ENCODE measurements around the gene CPE. TPM values are rescaled to one million over a fixed set of nuclear protein-coding genes. Genes with fewer than 3 reads are reported as not detected.
"Not testable (repeated sequence)": the region's sequence is repeated elsewhere in the genome, so short reads cannot be mapped to it uniquely, and the experiment has no call there.

The CPE gene
- total RNA-seq, 1 donor from 2014 or later: 0.26 TPM

DNA sequence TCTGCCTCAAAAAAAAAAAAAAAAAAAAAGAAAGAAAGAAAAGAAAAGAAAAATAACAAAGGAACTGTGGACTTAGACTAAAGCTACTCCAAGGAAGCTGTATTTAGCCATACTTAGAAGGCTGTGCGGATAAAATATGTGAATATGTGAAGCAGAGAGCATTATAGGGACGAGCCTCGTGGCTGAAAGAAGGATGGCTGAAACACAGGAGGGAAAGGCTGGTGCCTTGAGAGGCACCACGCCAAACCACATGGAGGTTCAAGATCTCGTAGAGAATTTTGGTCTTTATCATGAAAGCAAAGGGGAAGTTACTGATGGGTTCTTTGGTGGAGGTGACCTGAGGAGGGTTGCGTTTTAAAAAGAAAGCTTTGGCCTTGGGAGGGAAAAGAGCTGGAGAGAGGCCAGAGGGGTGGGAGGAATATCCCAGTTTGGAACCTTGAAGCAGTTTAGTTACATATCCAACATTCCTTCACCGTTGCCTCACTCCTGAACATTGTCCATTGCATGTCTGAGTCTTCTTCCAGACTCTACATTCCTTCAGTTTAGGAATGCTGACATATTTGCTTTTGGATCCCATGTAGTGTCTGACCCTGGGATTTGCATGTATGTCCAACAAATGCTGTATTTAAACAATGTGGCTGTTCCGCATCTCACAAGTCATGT lies 82.5 kb downstream of the CPE start:
- no peak for DNase-seq (ENCODE audit: low read depth in 2 of 2)

DNA sequence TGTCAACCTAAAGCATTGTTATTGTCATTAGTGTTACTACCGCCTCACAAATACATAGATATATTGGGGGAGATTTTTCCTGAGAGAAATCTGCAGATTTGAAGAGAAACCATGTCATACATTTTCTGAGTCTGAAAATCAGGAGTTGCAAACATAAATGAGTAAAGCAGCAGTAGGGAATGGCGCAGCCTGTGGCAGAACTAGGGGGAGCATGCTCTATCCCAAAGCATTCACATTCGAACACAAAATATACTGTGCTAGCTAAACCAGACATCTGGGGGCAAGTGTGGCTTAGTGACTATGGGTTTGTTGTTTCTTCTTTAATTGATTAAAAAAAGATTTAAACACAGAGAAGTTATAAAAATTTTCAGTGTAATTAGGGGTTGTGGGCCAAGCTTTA lies 83.2 kb downstream of the CPE start:
- no peak for DNase-seq (ENCODE audit: low read depth in 2 of 2)

DNA sequence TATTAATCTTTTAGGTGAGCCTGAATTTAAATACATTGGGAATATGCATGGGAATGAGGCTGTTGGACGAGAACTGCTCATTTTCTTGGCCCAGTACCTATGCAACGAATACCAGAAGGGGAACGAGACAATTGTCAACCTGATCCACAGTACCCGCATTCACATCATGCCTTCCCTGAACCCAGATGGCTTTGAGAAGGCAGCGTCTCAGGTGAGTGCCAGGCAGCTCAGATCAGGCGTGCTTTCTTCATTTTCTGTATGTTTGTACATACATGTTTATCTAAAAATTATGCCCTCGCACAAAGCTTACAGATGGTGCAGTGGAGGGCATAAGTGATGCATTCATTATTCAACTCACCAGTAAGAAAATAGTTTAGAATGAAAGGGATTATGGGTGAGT lies 85.6 kb downstream of the CPE start:
- no peak for DNase-seq (ENCODE audit: low read depth in 2 of 2)

DNA sequence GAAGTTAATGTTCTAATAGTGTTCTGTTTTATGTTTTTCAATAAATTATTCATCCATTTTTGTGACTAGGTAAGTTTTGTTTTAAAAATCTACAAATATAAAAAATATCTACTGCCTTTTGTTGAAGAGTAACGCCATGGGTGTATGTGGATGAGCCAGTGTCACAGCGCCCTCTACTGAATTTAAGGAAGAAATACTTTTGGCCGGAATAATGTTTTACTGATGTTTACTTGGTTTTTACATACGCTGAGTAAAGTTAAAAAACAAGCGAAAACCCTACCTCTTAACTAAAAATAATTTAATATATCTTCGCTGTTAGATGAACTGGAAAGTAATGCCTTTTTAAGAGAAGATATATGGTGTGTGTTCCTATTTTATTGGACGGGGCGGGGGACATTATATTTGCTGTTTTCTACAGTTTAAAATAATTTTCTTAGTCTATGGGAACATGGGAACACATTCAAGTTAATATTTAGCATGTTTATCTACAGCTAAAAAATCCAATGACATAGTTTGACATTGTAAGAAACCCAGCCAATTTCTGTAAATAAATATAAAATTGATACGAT lies 86.1 kb downstream of the CPE start:
- peak; percentile 15 to 49 for DNase-seq (ENCODE audit: low read depth in 2 of 2)

DNA sequence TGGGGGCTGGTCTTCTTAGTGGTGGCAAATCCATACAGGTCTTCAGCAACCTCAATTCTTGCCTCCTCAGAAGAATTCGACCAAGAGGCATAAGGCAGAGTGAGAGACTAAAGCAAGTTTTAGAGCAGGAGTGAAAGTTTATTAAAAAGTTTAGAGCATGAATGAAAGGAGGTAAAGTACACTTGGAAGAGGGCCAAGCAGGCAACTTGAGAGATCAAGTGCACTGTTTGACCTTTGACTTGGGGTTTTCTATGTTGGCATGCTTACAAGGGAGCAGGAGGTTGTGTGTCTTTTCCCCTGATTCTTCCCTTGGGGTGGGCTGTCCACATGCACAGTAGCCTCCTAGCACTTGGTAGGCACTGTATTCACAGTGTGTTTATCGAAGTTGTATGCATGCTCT lies 91.2 kb downstream of the CPE start:
- no peak for DNase-seq (ENCODE audit: low read depth in 2 of 2)

DNA sequence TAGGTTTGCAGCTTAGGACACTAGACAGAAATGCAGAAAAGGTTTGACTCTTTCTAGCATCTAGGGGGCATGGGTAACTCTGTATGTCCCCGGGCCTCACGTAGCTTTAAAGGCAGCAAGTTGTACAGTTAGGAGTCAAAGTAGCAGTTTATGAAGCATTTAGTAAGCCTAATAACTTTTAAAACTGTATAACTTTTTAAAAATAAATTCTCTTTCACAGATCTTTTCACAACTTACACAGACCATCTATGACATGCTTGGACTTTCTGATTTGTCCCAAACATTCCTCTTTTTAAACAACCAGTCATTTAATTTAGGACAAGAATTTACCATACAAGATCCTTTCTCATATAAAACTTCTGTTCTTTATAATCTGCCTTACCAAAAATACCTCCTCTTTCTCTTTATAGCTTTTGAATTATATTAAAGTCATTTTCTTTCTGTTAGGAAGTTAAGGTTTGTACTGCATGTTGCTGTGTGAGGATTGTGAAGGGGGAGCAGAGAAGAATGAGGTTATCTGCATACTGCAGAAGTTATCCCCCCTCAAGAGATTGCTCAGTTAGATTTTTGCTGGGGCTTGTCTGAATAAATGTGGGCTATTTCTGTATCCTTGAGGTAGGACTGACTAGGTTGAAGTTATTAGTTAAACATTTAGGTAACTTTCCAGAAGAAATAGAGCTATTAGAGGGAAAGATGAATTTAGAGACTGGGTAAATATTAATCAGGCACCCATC lies 94.3 kb downstream of the CPE start:
- DNase-seq (ENCODE audit: low read depth in 2 of 2): no peak

DNA sequence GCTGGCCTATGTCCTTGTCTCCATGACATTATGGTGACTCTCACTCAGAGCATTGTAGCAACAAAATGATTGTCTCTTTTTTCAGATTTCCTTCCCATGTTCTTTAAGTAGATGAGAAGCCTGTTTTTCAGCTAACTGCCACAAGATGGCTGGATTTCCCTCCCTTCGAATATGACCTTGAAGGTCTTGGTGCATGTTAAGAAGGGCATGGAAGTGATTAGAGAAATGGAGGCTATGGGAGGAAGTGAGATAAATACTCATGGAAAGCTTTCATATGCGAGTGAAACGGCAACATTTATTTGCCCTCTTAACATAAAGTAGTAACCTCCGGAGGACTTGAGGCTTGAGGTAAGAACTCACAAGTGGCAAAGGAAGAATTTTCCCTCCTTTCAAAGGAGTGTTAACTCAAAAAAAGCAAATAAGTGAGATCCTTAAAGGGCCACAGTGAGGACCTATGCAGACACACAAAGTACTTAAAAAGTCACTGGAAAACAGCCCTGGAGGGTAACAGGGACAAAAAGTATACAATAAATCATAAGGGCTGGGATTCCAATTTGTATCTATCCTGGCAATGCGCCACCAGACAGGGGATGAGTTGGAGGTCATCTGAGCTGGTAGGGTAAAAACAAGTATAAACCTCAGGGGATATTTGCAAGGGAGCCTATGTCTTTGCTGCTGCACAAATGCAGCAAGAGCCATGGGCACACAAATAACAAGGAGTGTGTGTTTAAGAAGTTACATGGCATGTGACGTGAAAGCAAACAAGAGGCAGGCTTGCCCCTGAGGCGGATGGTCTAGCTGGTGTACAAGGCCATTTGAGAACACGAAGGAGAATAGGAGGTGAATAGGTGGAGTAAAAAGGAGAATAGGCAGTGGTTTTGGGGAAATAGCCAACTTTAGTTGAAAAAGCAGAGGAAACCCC lies 96.2 kb downstream of the CPE start:
- no peak for DNase-seq (ENCODE audit: low read depth in 2 of 2)

DNA sequence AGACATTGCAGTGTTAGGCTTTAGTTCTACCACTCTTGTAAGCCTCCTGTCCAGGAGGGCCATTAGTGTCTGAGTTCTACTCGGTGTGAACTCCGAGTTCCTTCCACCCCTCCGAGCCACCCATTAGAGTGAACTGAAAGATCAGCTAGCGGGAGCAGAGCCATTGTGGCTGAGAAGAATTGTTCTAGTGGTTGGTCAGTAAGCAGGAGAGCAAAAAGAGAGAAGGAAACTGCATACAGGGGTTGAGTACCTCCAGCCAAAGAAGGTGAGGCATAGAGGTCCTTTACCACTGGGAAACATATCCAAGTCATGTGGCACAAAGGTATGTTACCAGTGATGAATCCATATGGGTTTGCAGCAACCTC lies 96.9 kb downstream of the CPE start:
- DNase-seq (ENCODE audit: low read depth in 2 of 2): no peak

DNA sequence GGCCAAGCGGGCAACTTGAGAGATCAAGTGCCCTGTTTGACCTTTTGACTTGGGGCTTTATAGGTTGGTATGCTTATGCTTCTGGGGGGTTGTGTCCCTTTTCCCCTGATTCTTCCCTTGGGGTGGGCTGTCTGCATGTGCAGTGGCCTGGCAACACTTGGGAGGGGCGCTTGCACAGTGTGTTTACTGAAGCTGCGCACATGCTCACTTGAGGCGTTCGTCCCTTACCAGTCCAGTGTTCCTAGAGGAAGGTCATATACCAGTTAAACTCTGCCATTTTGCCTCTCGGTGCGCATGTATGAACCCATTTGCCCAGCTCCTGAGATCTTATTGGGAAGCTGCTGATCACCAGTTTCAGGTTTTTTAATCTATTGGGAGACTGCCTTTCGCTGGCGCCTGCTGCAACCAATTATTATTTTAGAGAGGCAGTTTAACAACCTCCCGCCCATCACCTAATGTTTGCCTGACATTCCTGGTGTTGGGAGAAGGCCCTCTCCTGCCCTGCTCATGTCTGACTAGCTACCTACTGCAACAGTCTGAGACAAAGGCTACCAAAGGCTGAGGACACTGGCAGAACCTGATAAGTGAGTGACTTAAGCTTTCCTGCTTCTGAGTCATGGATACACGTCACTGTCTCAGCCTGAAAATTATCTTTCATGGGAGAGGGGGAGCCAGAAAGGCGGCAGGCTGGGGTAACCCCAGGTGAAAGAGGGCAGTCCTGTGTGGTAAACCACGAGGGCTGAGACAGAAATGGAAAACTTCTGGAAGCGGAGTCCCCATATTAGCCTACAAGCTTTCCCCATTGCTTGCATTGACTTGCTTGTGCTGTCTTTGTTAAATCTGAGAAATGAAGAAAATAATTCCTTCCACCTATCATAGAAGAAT lies 97.6 kb downstream of the CPE start:
- DNase-seq (ENCODE audit: low read depth in 2 of 2): peak in 1 of 2 donors; percentile 3

DNA sequence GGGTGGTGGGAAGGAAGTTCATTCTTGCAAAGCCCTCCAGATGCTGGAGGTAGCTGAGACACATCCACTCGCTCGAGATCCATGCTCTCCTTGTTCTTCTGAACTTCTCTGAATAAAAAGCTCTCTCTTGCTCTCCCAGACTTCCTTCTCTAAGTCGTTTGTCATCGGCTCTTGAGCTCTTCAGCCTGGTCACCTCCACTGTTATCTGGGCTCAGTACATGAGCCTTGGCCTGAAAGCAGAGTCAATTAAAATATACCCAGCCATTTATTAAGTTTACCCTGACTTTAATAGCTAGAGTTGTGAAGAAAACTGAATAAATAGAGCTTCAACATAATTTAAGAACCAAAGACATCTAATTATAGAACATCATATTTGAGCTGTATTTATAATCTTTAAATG lies 99.0 kb downstream of the CPE start:
- DNase-seq (ENCODE audit: low read depth in 2 of 2): no peak

DNA sequence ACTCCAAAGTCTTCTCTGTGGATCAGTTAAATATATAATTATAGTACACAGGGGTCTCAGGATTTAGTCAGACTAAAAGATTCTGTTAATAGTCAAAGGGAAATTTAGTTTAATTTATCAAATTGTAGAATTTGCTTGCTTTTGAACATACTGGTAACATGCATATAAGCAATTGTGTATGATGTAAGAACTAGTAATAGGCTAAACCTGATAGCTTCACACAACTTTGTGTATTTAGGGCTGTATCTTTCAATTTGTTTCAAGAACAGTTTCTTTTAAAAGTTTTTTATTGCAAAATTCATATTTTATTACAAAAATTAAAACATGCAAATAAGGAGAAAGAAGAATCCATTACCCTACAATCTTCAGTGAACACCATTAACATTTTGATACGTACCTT lies 99.5 kb downstream of the CPE start:
- DNase-seq (ENCODE audit: low read depth in 2 of 2): no peak

DNA sequence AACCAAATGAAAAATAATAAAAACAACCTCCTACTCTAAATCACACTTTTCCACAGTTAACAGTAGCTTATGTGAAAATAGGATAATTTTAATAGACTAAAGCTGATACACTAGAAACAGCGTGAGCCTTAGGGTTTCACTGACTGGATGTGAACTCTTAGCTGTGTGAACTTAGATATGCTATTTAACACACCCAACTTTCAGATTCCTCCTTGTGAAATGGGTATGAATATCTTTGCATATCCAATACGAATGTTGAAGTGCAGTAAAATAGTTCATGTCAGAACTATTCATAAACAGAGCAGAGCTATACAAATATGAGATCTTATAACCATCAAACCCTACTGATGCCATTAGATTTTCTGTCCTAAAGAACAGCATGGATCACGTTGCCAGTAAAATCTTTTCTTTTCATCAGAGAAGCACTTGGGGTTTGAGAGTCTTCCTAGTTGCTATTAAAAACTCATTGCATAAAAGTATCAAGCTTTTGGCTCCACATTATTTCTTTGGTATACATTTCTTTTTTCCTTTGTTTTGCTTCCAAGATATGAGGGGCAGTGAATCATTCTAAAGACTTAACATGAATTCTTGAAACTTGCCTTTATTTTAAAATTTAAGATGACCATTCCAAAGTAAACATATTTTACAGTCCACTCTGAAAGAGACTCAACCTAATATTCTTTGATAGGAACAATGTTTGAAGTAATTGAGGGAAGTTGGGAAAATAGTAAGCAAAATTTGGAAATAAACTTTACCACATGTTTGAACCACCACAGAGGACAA lies 102.4 kb downstream of the CPE start:
- no peak for DNase-seq (ENCODE audit: low read depth in 2 of 2)

DNA sequence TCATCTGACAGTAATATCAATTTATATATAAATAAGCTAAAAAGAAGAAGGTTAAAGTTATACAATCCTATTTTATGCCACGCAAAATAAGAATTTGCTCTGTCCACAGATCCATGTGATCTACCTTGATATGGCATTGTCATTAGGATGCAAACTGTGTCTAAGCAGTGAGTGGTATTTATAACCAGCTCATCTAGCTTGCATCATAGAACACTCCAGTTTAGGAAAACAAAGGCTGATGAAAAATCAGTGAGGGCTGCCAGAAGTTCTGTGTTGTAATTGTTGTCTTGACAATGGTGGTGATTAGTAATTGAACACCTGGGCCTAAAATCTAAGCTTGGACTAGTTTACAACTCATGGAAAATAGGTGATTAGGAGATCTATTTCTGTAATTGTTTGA lies 111.0 kb downstream of the CPE start:
- DNase-seq (ENCODE audit: low read depth in 2 of 2): peak; percentile 39 to 45

DNA sequence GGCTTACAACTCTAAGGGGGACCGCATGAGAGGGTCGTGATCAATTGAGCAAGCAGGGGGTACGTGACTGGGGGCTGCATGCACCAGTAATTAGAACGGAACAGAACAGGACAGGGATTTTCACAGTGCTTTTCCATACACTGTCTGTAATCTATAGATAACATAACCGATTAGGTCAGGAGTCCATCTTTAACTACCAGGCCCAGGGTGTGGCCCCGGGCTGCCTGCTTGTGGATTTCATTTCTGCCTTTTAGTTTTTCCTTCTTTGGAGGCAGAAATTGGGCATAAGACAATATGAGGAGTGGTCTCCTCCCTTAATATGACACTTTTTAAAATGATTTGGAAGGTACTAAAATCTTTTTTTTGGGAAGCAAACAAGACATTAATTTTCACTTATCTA lies 113.8 kb downstream of the CPE start:
- DNase-seq (ENCODE audit: low read depth in 2 of 2): not testable (repeated sequence)

DNA sequence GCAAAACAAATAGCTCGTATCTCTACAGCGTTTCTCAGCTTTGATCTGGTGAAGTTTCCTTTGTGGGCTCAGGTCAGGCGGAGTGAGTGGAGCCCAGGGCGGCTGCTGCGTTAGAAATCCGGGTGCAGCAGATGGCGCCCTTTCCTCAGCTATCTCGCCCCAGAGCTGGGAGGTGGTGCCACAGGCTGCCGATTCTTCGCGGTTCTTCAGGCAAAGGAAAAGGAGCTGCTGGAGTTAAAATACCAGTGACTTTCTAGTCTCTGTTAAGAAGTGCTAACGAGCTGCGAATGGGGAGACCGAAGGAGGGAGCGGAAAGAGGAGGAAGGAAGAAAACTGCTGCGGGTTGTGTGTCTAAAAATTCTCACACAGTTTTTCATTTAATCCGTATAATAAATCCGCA lies 114.6 kb downstream of the CPE start:
- peak; percentile 51 to 74 for DNase-seq (ENCODE audit: low read depth in 2 of 2)

DNA sequence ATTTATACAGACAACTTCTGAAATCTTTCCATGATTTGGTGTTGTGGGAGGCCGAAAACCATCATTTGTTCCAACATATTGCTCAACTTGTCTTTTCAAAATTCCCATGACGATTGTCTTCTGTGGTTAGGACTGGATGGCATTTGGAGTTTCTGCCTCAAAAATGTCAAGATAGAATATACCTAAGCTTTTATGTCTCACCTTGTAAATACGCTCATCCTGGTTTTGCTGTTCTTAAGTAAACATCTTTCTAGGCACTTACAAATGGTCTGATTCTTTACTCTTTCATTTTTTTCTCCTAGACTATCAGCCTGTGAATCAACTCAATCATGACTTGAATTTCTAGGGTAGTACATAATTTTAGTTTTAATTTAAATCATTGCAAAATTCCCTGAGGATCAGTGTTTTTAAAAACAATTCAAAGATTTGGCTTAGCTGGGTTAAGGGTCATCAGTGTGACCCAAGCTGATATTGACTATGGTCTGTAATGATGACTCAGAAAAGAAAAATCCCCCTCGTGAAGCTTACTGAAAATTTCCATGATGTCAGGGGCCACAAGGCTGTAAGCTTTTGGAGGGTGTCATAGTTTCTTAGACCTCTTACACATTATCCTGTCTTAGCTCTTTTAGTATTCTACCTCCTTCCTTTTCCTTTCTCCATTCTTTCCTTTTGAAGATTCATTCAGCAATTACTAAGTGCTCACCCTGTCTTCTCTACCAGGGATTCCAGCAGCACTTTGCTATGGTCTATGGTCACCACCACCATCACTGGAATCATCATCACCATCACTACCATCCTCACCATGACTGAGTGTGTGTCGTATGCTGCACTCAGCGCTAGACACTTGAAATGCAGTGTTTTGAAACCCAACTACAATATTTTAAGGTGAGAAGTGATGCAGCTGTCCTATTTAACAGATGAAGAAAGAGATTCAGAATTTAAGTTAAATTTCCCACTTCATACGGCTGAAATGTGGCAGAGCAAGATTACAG lies 124.4 kb downstream of the CPE start:
- peak; percentile 79 to 81 for DNase-seq (ENCODE audit: low read depth in 2 of 2)

DNA sequence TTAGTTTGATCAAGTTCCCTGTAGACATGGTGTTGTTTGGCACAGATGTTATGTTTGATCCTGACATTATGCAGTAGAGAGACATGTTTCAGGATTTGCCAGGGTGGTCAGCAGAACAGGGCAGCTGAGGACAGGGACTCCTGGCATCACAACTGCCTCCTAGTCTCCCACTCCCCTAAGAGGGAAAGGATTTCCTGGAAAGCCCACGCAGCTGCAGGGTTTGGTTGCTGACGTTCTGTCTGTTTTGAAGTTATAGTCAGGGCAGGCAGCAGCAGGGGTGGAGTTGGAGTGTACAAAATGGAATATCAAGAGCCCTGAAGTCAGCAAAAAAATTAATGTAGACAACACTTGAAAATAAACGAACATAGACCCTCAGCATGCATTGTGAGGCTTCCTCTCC lies 125.4 kb downstream of the CPE start:
- DNase-seq (ENCODE audit: low read depth in 2 of 2): no peak

DNA sequence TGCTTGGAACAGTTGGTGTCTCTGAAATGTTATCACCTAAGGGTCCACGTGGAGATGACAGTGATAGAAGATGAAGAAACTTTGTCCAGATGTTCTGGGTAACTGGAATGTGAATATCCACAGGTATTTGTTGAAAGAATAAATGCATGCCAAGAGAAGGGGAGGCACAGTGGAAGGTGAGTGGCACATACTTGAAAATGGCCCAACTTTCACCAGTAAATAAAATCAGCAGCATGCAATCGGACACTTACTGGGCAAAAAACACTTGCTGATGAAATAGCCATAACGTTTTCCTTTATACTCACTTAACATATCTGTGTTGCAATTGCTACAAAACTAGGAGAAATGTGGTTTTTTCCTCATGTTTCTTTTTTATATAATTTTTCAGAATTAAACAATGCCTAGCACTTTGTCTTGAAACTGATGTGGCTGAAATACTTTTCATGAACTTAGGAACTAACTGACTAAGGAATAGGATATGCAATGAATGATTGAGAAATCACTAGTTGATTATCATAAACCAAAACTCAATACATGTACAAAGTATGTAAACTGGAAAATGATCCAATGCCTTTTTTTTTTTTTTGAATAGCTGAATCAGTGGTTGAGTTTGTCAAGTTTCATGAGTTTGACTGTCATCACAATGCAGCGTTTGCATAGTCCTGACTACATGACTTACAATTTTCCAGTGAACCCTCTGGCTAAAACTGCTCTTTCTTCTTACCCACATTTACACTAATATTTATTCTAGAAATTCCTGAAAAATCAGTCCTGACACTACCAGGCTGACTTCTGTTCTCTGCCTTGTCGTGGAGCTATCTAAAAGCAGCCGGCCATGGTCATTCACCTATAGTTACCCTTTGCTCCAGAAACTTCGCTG lies 127.4 kb downstream of the CPE start:
- no peak for DNase-seq (ENCODE audit: low read depth in 2 of 2)

Data from dermis microvascular lymphatic vessel endothelial cell (primary cell).